Endothelial cell of umbilical vein (primary cell): Measurements from ENCODE around the gene NABP1. TPM values are rescaled to one million over a fixed set of nuclear protein-coding genes. Genes with fewer than 3 reads are reported as not detected.

Experiments used
- BruUV-seq: library from RNA; stranded (reverse); fragments of 400-500 nt; replicated peaks from 2 replicates; lab custom pipeline; 2021; lab: Mats Ljungman, UMichigan
- CTCF ChIA-PET: fragments of 300-600, 350-600 bp; sonication (Branson Sonifier 250); formaldehyde crosslinking; loops from one replicate; lab custom pipeline; 2021; ENCODE audit warnings: antibody characterized with exemption, inconsistent platforms; lab: Charles Lee
- POLR2A ChIA-PET: fragments of 300-600, 350-600 bp; sonication (Branson Sonifier 250); formaldehyde crosslinking; loops from one replicate; lab custom pipeline; 2021; ENCODE audit warnings: antibody characterized with exemption, inconsistent platforms; lab: Charles Lee
- DNase-seq: peaks from one replicate; pipeline ENCODE4 v3.0.0-alpha.2; 2011; ENCODE audit warnings: low read depth, low spot score
- FAIRE-seq: peaks from 2 replicates; lab custom pipeline; 2011; peaks lifted over from hg19 to GRCh38; lab: Jason Lieb, UNC
- H2AFZ ChIP-seq: 2 replicates; pipeline ENCODE4 v1.6.0; 2012; ENCODE audit warnings: low read depth, low read length, control low read depth, inconsistent platforms
- H3K27ac ChIP-seq: 2 replicates; pipeline ENCODE4 v1.5.1; 2011; ENCODE audit warnings: low read depth, mild to moderate bottlenecking, control low read depth, low read length, moderate library complexity; ENCODE audit not compliant: insufficient read depth
- H3K27me3 ChIP-seq, 2 experiments: 2 replicates each; pipeline versions ENCODE4 v1.6.0 to v1.6.1; 2011; ENCODE audit warnings: low read length in 2 of 2, mixed read lengths in 1 of 2; ENCODE audit not compliant: control insufficient read depth in 2 of 2, insufficient read depth in 2 of 2
- H3K36me3 ChIP-seq, 2 experiments: 2 replicates in 1 of 2; 3 replicates in 1 of 2; pipeline ENCODE4 v1.5.1; 2011; ENCODE audit warnings: low read length in 2 of 2, mild to moderate bottlenecking in 1 of 2, moderate library complexity in 1 of 2; ENCODE audit not compliant: control insufficient read depth in 2 of 2, insufficient read depth in 2 of 2; ENCODE audit errors: extremely low read depth in 1 of 2
- H3K4me1 ChIP-seq: 3 replicates; pipeline ENCODE4 v1.5.1; 2011; ENCODE audit warnings: mild to moderate bottlenecking, low read length; ENCODE audit not compliant: control insufficient read depth, insufficient read depth; ENCODE audit errors: extremely low read depth
- H3K4me2 ChIP-seq: 2 replicates; pipeline ENCODE4 v1.6.1; 2011; ENCODE audit warnings: low read length, control low read depth, mixed read lengths; ENCODE audit not compliant: insufficient read depth
- H3K4me3 ChIP-seq, 3 experiments: fragments of 200-600 bp in 1 of 3; sonication (generic), shearing (Covaris generic) in 1 of 3; replicated peaks in 1 of 3; 2 replicates each; pipeline ENCODE4 v1.5.1; 2011 to 2016; ENCODE audit warnings: control low read depth in 3 of 3, low read length in 3 of 3, mild to moderate bottlenecking in 2 of 3, inconsistent platforms in 1 of 3, low read depth in 1 of 3, moderate library complexity in 1 of 3; ENCODE audit not compliant: insufficient read depth in 1 of 3
- H3K79me2 ChIP-seq: 2 replicates; pipeline ENCODE4 v1.6.0; 2012; ENCODE audit warnings: low read length, inconsistent platforms; ENCODE audit not compliant: control insufficient read depth, insufficient read depth
- H3K9ac ChIP-seq: replicated peaks from 2 replicates; pipeline ENCODE3; 2011; ENCODE audit warnings: low read length, control low read depth; ENCODE audit not compliant: insufficient read depth; ENCODE audit errors: extremely low read depth
- H3K9me1 ChIP-seq: replicated peaks from 3 replicates; pipeline ENCODE4 v1.6.0; 2011; ENCODE audit warnings: mild to moderate bottlenecking, low read length; ENCODE audit not compliant: control insufficient read depth, insufficient read depth; ENCODE audit errors: extremely low read depth
- H3K9me3 ChIP-seq: replicated peaks from 2 replicates; pipeline ENCODE4 v1.5.1; 2012; ENCODE audit warnings: low read length, inconsistent platforms; ENCODE audit not compliant: control insufficient read depth, insufficient read depth
- H4K20me1 ChIP-seq: replicated peaks from 2 replicates; pipeline ENCODE3; 2011; ENCODE audit warnings: mild to moderate bottlenecking, low read length; ENCODE audit not compliant: control insufficient read depth, insufficient read depth; ENCODE audit errors: extremely low read depth
- CTCF ChIP-seq, 2 donors: IDR thresholded peaks; 1 replicate in 1 of 2; 2 replicates in 1 of 2; pipeline ENCODE4 v1.5.1; 2011; ENCODE audit warnings: low read length in 2 of 2, mild to moderate bottlenecking in 2 of 2, moderate library complexity in 2 of 2, control low read depth in 1 of 2, inconsistent platforms in 1 of 2, low read depth in 1 of 2; ENCODE audit not compliant: insufficient read depth in 1 of 2; ENCODE audit errors: extremely low read depth in 1 of 2
- EZH2 ChIP-seq: IDR thresholded peaks from 2 replicates; pipeline ENCODE4 v1.6.1; 2012; ENCODE audit warnings: borderline replicate concordance, low read depth, mild to moderate bottlenecking, moderate library complexity, low read length, inconsistent platforms; ENCODE audit not compliant: severe bottlenecking
- FOS ChIP-seq: IDR thresholded peaks from 2 replicates; pipeline ENCODE4 v1.6.1; 2011; ENCODE audit warnings: mild to moderate bottlenecking, low read length, moderate library complexity, borderline replicate concordance; ENCODE audit not compliant: insufficient read depth
- GATA2 ChIP-seq: IDR thresholded peaks from 2 replicates; pipeline ENCODE4 v1.7.0; 2011; ENCODE audit warnings: low read depth, mild to moderate bottlenecking, moderate library complexity, mixed read lengths, low read length; ENCODE audit not compliant: insufficient read length, insufficient read depth
- JUN ChIP-seq: IDR thresholded peaks from 2 replicates; pipeline ENCODE4 v1.6.1; 2011; ENCODE audit warnings: borderline replicate concordance, low read depth; ENCODE audit not compliant: insufficient read length, insufficient read depth
- MYC ChIP-seq: IDR thresholded peaks from one replicate; pipeline ENCODE4 v1.6.1; 2011; ENCODE audit warnings: mild to moderate bottlenecking, low read depth, low read length
- POLR2A ChIP-seq: IDR thresholded peaks from 2 replicates; pipeline ENCODE4 v1.6.1; 2012; ENCODE audit warnings: low read depth, mild to moderate bottlenecking, control low read depth, low read length
- POLR2AphosphoS5 ChIP-seq: IDR thresholded peaks from 2 replicates; pipeline ENCODE4 v1.6.1; 2012; ENCODE audit warnings: low read depth, mild to moderate bottlenecking, control low read depth, low read length, moderate library complexity; ENCODE audit not compliant: insufficient read depth
- dilution Hi-C: fragments of 300-500 bp; cut with MboI; formaldehyde crosslinking; loops from one replicate; pipeline ENCODE4 v1.15.0; 2019; ENCODE audit warnings: low sequenced_read_pairs; ENCODE audit not compliant: extremely low pct_ligation_motif_present
- intact Hi-C: fragments of 100-400 bp; cut with micrococcal nuclease; formaldehyde crosslinking; loops from one replicate; pipeline ENCODE4 v1.10.0; 2022
- polyA plus RNA-seq, 4 experiments: library from polyadenylated mRNA; depleted of rRNA in 3 of 4; stranded (reverse) in 3 of 4; unstranded in 1 of 4; fragments of >200 nt; gene quantifications; 2 replicates each; pipeline versions ENCODE4 v1.2.1 to v1.2.3, GENCODE V29; 2011 to 2012; ENCODE audit warnings: missing spikeins in 1 of 4
- total RNA-seq: library from RNA; stranded (reverse); gene quantifications from 2 replicates; pipeline ENCODE4 v1.2.3, GENCODE V29; 2021
- TF ChIP-seq, protein P1 (sequence below): IDR thresholded peaks from 2 replicates; pipeline ENCODE4 v1.6.1; 2011; ENCODE audit not compliant: insufficient read depth, insufficient read length

NABP1 gene
- total and polyA plus RNA-seq, 2 donors (not counting 3 experiments of a cell fraction or from before 2014, with no cell fraction given), result 14.7 to 47.6 TPM

- dilution Hi-C loops, result loop anchor here (25.0 kb wide), 1 partner anchor 159 kb away; no protein-coding TSS in a partner anchor
- no peak overlapping the region for H3K27ac ChIP-seq
- no peaks in the 10 kb centered on the region for H3K9me1 ChIP-seq
- intact Hi-C loops, result no loop called here
- H3K79me2 ChIP-seq, result no peaks in the 10 kb centered on the region
- no TSS peak for BruUV-seq
- DNase-seq (no peak), FAIRE-seq (no peak)
- POLR2A ChIA-PET, result no interaction called here
- H3K4me1 ChIP-seq, result no peaks in the 10 kb centered on the region
- H4K20me1 ChIP-seq, result no peaks in the 10 kb centered on the region
- no peaks in the 10 kb centered on the region for H3K27me3 ChIP-seq
- no peak overlapping the region for H3K9ac ChIP-seq
- CTCF ChIA-PET, result no interaction called here
- H3K36me3 ChIP-seq, result no peaks in the 10 kb centered on the region
- H3K4me3 ChIP-seq, result no peak overlapping the region
- no peak overlapping the region for H2AFZ ChIP-seq
- no peak overlapping the region for H3K4me2 ChIP-seq
- no peaks in the 10 kb centered on the region for H3K9me3 ChIP-seq
- TF ChIP-seq JUN (no peak), POLR2AphosphoS5 (no peak), GATA2 (no peak), EZH2 (no peak), CTCF (IDR thresholded peaks at IDR 0.05; ENCODE audit: extremely low read depth in 1 of 2, insufficient read depth in 1 of 2, low read depth in 1 of 2, low read length in 2 of 2) (no peak), POLR2A (no peak), FOS (no peak), MYC (no peak)
- TF ChIP-seq, protein P1, sequence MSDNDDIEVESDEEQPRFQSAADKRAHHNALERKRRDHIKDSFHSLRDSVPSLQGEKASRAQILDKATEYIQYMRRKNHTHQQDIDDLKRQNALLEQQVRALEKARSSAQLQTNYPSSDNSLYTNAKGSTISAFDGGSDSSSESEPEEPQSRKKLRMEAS, result no peak
Observed at GRCh38 chr2:191721331-191721730, 43.4 kb downstream of the NABP1 start.
